Nephron (organoid): ENCODE data around the gene ABLIM2.

Experiments
- H3K27ac Mint-ChIP-seq, 3 experiments: 2 replicates each; pipeline ENCODE4 v1.8.0; 2020; ENCODE audit warnings: mixed read lengths in 3 of 3, mild to moderate bottlenecking in 2 of 3, moderate library complexity in 1 of 3
- H3K27me3 Mint-ChIP-seq: 2 replicates; pipeline ENCODE4 v1.8.0; 2021; ENCODE audit warnings: low read depth, mild to moderate bottlenecking, moderate library complexity, mixed read lengths
- H3K36me3 Mint-ChIP-seq: 2 replicates; pipeline ENCODE4 v1.8.0; 2020; ENCODE audit warnings: low read depth, mixed read lengths
- H3K4me1 Mint-ChIP-seq: 2 replicates; pipeline ENCODE4 v1.8.0; 2020; ENCODE audit warnings: mixed read lengths
- H3K4me3 Mint-ChIP-seq, 3 experiments: 2 replicates each; pipeline ENCODE4 v1.8.0; 2020; ENCODE audit warnings: mild to moderate bottlenecking in 3 of 3, mixed read lengths in 3 of 3, moderate library complexity in 2 of 3
- H3K9me3 Mint-ChIP-seq: 2 replicates; pipeline ENCODE4 v1.8.0; 2020; ENCODE audit warnings: mixed read lengths
- TF ChIP-seq, protein P1 (sequence below), 3 experiments: fragments of 200-600 bp; sonication (generic); IDR thresholded peaks; one replicate each; pipeline ENCODE4 v1.5.0; 2021; ENCODE audit warnings: antibody characterized with exemption in 3 of 3; ENCODE audit not compliant: unreplicated experiment in 3 of 3

The ABLIM2 gene

DNA sequence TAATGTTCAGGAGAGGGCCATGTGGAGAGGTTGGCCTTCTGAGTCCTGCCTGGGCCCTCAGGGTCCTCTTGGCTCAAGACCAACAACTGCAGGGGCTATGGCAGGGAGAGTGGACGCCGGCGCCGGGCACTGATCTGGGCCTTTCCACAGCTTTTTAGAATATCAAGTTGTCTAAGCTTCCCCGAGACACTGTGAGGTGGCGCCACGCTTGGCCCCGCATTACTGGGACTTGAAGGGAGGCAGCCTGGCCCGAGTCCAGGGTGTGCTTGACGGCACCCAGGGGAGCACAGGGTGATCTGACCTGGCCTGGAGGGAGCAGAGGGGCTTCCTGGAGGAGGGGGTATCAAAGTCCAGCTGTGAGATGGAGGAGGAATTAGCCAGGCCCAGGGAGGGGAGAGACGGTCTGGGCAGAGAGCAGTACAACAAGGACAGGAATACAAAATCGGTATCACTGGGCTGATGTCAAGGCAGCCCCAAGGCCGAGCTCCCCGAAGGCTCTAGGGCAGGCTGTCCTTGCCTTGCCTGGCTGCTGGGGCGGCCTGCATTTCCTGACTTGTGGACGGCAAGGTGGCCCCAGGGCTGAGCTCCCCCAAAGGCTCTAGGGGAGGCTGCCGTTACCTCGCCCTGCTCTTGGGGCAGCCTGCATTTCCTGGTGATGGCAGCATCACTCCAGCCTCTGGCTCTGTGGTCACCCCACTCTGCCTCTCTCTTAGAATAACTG, 28.1 kb downstream of the ABLIM2 start:
- Mint-ChIP-seq H3K9me3 (no peaks in the 10 kb centered on the region), H3K27ac (no peak overlapping the region), H3K27me3 (peaks cover 19% of the 10 kb centered on the region), H3K4me3 (no peak overlapping the region), H3K4me1 (peaks cover 5% of the 10 kb centered on the region), H3K36me3 (no peaks in the 10 kb centered on the region)
- TF ChIP-seq, protein P1, sequence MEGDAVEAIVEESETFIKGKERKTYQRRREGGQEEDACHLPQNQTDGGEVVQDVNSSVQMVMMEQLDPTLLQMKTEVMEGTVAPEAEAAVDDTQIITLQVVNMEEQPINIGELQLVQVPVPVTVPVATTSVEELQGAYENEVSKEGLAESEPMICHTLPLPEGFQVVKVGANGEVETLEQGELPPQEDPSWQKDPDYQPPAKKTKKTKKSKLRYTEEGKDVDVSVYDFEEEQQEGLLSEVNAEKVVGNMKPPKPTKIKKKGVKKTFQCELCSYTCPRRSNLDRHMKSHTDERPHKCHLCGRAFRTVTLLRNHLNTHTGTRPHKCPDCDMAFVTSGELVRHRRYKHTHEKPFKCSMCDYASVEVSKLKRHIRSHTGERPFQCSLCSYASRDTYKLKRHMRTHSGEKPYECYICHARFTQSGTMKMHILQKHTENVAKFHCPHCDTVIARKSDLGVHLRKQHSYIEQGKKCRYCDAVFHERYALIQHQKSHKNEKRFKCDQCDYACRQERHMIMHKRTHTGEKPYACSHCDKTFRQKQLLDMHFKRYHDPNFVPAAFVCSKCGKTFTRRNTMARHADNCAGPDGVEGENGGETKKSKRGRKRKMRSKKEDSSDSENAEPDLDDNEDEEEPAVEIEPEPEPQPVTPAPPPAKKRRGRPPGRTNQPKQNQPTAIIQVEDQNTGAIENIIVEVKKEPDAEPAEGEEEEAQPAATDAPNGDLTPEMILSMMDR (IDR thresholded peaks at IDR 0.05; ENCODE audit: unreplicated experiment in 3 of 3): no peak

DNA sequence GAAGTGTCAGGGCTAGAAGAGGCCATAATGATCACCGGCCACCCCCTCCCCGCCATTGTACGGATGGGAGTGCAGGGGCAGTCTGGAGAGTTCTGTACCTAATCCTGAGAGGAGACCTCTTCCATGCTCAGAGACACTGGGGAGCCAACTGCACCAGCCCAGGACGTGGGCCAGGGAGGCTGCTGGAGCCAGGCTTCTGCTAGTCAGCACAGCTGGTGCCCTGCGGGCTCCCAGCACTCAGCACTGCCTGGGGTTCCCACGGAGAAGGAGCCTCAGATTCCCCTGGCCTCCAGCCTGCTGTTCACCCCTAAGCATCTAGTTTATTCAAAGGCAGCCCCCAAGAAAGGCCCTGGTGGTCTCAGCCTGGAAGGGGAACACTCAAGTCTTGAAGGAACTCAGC, 28.8 kb downstream of the ABLIM2 start:
- no peak overlapping the region for H3K4me3 Mint-ChIP-seq
- TF ChIP-seq, protein P1 (IDR thresholded peaks at IDR 0.05; ENCODE audit: unreplicated experiment in 3 of 3): no peak
- no peaks in the 10 kb centered on the region for H3K9me3 Mint-ChIP-seq
- peaks cover 17% of the 10 kb centered on the region for H3K27me3 Mint-ChIP-seq
- no peak overlapping the region for H3K27ac Mint-ChIP-seq
- H3K4me1 Mint-ChIP-seq: peaks cover 5% of the 10 kb centered on the region
- no peaks in the 10 kb centered on the region for H3K36me3 Mint-ChIP-seq

DNA sequence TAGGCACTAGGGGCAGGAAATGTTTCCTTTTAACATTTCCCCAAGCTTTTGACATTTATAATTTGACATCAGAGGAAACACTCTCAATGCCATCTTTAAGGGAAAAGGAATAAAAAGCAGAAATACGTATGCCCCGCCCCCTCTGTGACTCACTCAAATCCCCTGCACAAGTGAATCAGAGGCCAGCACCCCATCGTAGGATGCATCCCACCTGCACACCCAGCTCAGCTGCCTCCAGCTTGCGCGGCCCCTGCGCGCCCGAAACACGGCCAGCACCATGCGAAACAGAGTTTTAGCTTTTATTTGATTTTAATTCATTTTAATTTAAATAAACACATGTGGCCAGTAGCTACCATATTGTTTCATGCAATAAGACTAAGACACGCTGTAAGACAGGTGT, 29.5 kb downstream of the ABLIM2 start:
- TF ChIP-seq, protein P1 (IDR thresholded peaks at IDR 0.05; ENCODE audit: unreplicated experiment in 3 of 3): no peak
- Mint-ChIP-seq H3K36me3 (no peaks in the 10 kb centered on the region), H3K9me3 (no peaks in the 10 kb centered on the region), H3K4me3 (no peak overlapping the region), H3K27me3 (peaks cover 13% of the 10 kb centered on the region), H3K4me1 (peaks cover 11% of the 10 kb centered on the region), H3K27ac (no peak overlapping the region)

DNA sequence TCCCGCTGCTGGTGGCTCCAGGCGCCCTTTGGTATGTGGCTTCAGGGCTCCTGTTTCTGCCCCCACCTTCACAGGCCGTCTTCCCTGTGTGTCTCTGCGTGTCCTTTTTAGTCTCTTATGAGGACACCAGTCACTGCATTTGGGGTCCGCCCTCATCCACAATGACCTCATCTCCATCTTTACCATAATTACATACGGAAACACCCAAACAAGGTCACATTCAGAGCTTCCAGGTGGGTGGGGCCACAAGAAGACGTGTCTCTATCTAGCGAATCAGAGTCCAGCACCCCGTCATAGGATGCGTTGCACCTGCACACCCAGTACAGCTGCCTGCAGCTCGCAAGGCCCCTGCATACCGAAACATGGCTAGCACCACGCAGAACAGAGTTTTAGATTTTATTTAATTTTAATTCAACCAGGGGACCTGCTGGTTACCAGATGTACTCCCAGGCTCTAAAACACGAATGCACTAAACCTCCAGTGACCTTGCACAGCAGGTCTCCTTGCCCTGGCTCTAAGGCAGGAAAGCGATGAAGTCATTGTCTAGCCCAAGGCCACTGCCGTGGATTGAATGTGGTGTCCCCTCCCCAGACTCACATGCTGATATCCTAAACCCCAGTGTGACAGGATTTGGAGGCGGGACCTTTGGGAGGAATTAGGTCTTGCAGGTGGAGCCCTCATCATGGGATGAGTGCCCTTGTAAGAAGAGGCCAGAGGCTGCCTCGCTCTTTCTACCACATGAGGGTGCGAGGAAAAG, 30.3 kb downstream of the ABLIM2 start:
- Mint-ChIP-seq H3K27me3 (peaks cover 8% of the 10 kb centered on the region), H3K4me3 (no peak overlapping the region), H3K9me3 (no peaks in the 10 kb centered on the region), H3K4me1 (peaks cover 20% of the 10 kb centered on the region), H3K27ac (peak overlapping the region in 1 of 3 experiments; percentile 46), H3K36me3 (no peaks in the 10 kb centered on the region)
- TF ChIP-seq, protein P1 (IDR thresholded peaks at IDR 0.05; ENCODE audit: unreplicated experiment in 3 of 3): no peak

DNA sequence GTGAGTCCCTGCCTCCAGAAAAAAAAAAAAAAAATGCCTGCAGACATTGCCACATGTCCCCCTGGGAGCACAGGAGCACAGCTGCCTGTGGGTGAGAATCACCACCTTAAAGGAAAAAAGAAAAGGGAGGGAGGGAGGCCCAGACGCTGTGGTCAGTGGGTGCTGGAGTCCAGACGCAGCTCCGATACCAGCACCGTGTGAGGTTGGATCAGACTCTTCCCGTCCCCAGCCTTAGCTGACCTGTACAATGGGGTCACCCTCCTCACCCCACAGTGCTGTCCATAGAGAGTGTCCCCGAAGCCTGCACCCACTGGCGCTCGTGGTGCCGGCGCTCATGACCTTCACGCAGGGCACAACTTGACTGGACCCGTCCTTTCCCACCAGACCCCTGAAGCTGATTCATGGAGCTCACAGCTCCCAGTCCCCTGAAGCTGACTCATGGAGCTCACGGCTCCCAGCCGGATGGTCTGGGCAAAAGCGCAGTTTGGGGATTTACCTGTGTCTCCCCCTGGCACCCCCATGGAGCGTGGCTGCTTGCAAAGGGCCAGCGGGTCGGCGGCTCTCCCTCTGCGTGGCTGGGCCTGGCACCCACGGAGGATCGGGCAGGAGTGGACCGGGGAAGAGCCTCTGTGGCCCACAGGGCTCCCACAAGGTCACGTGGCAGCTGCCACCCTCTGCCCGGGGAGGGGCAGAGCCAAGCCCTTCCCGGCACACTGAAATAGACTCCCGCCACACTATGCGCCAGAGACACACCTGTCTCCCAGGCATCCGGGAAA, 31.4 kb downstream of the ABLIM2 start:
- Mint-ChIP-seq H3K4me3 (no peak overlapping the region), H3K36me3 (no peaks in the 10 kb centered on the region), H3K4me1 (peaks cover 30% of the 10 kb centered on the region), H3K27ac (no peak overlapping the region), H3K9me3 (no peaks in the 10 kb centered on the region), H3K27me3 (peaks cover 15% of the 10 kb centered on the region)
- TF ChIP-seq, protein P1 (IDR thresholded peaks at IDR 0.05; ENCODE audit: unreplicated experiment in 3 of 3): no peak
